Nephron progenitor cell (in vitro differentiated cells): Measurements from ENCODE around the gene KIFC1.
"Not testable (repeated sequence)": the region's sequence is repeated elsewhere in the genome, so short reads cannot be mapped to it uniquely, and the experiment has no call there.

ENCODE experiments used
- DNase-seq: peaks from one replicate; pipeline ENCODE4 v3.0.0; 2021
- H3K27ac Mint-ChIP-seq: 2 replicates; pipeline ENCODE4 v1.8.0; 2021; ENCODE audit warnings: mild to moderate bottlenecking, moderate library complexity, mixed read lengths
- H3K27me3 Mint-ChIP-seq: 2 replicates; pipeline ENCODE4 v1.8.0; 2021; ENCODE audit warnings: mild to moderate bottlenecking, low read depth, mixed read lengths; ENCODE audit not compliant: poor library complexity
- H3K36me3 Mint-ChIP-seq: 2 replicates; pipeline ENCODE4 v1.8.0; 2021; ENCODE audit warnings: low read depth, mixed read lengths
- H3K4me1 Mint-ChIP-seq: 2 replicates; pipeline ENCODE4 v1.8.0; 2021; ENCODE audit warnings: mixed read lengths
- H3K4me3 Mint-ChIP-seq: 2 replicates; pipeline ENCODE4 v1.8.0; 2021; ENCODE audit warnings: mild to moderate bottlenecking, moderate library complexity, mixed read lengths
- H3K9me3 Mint-ChIP-seq: 2 replicates; pipeline ENCODE4 v1.8.0; 2021; ENCODE audit warnings: mild to moderate bottlenecking, moderate library complexity, mixed read lengths
- CTCF ChIP-seq: fragments of 200-600 bp; sonication (generic); IDR thresholded peaks from 2 replicates; pipeline ENCODE4 v1.5.0; 2021; ENCODE audit warnings: antibody characterized with exemption

KIFC1 gene

GRCh38 chr6:33372526-33373123 lies 19.0 kb upstream of the KIFC1 start:
- H3K27me3 Mint-ChIP-seq: peaks cover 6% of the 10 kb centered on the region
- H3K9me3 Mint-ChIP-seq: no peaks in the 10 kb centered on the region
- DNase-seq: no peak
- TF ChIP-seq CTCF: no peak
- H3K4me3 Mint-ChIP-seq: peak overlapping the region; percentile 45
- H3K4me1 Mint-ChIP-seq: peaks cover 51% of the 10 kb centered on the region
- H3K36me3 Mint-ChIP-seq: no peaks in the 10 kb centered on the region
- H3K27ac Mint-ChIP-seq: peak overlapping the region; percentile 75

- DNase-seq: no peak
- Mint-ChIP-seq H3K4me3 (peak overlapping the region; percentile 20), H3K4me1 (peaks cover 53% of the 10 kb centered on the region), H3K27ac (peak overlapping the region; percentile 87), H3K36me3 (no peaks in the 10 kb centered on the region), H3K9me3 (no peaks in the 10 kb centered on the region), H3K27me3 (peaks cover 10% of the 10 kb centered on the region)
- TF ChIP-seq CTCF: no peak
Observed at GRCh38 chr6:33373960-33374910, 17.4 kb upstream of the KIFC1 start.

- no peak overlapping the region for H3K4me3 Mint-ChIP-seq
- no peaks in the 10 kb centered on the region for H3K36me3 Mint-ChIP-seq
- H3K9me3 Mint-ChIP-seq: no peaks in the 10 kb centered on the region
- peak overlapping the region; percentile 74 for H3K27ac Mint-ChIP-seq
- peaks cover 53% of the 10 kb centered on the region for H3K4me1 Mint-ChIP-seq
- DNase-seq: no peak
- peaks cover 13% of the 10 kb centered on the region for H3K27me3 Mint-ChIP-seq
- TF ChIP-seq CTCF: no peak
Observed at GRCh38 chr6:33375143-33375671, 16.4 kb upstream of the KIFC1 start.

GRCh38 chr6:33377171-33377570 lies 14.5 kb upstream of the KIFC1 start:
- DNase-seq: no peak
- Mint-ChIP-seq H3K4me3 (no peak overlapping the region), H3K27ac (no peak overlapping the region), H3K9me3 (no peaks in the 10 kb centered on the region), H3K36me3 (no peaks in the 10 kb centered on the region), H3K4me1 (peaks cover 55% of the 10 kb centered on the region), H3K27me3 (peaks cover 16% of the 10 kb centered on the region)
- no peak for TF ChIP-seq CTCF

GRCh38 chr6:33379184-33379583 lies 12.4 kb upstream of the KIFC1 start:
- not testable (repeated sequence) for H3K4me3 Mint-ChIP-seq, DNase-seq, H3K9me3 Mint-ChIP-seq, H3K27ac Mint-ChIP-seq, H3K36me3 Mint-ChIP-seq
- peaks cover 16% of the 10 kb centered on the region for H3K27me3 Mint-ChIP-seq
- H3K4me1 Mint-ChIP-seq: peaks cover 44% of the 10 kb centered on the region

GRCh38 chr6:33380272-33380981 lies 11.2 kb upstream of the KIFC1 start:
- Mint-ChIP-seq H3K4me3 (no peak overlapping the region), H3K9me3 (no peaks in the 10 kb centered on the region), H3K4me1 (peaks cover 37% of the 10 kb centered on the region), H3K27me3 (peaks cover 10% of the 10 kb centered on the region), H3K27ac (no peak overlapping the region), H3K36me3 (no peaks in the 10 kb centered on the region)
- TF ChIP-seq CTCF: no peak
- DNase-seq: no peak
